ENCODE data around the gene NPPB. TPM values are rescaled to one million over a fixed set of nuclear protein-coding genes. Genes with fewer than 3 reads are reported as not detected.

The NPPB gene
- total RNA-seq, 4 donors from 2014 or later, result not detected

DNA sequence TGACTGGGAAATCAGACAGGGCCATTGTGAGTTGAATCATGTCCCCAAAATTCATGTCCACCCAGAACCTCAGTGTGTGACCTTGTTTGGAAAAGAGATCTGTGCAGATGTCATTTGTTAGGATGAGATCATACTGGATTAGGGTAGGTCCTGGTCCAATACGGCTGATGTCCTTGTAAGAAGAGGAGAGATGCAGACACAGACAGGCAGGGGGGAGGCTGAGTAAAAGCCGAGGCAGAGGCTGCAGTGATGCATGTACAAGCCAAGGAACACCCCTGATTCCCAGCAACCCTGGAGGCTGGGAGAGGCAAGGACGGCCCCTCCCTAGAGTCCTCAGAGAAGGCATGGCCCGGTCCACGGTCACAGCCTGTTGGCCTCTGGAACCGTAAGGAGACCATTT is 15.9 kb upstream of the NPPB start:
- WGBS, 2 donors, result 58 to 64% methylated on average over 6 of the region's 6 CpGs
- H3K4me3 ChIP-seq, result no peak overlapping the region
- H3K27me3 ChIP-seq, result peaks cover 0 to 4% of the 10 kb centered on the region in 2 donors
- no peaks in the 10 kb centered on the region for H3K9me3 ChIP-seq
- H3K27ac ChIP-seq, result peak overlapping the region in 1 of 4 donors; percentile 64
- H3K4me1 ChIP-seq, result peaks cover 0 to 13% (median 2%) of the 10 kb centered on the region in 4 donors
- no peak for TF ChIP-seq POLR2A (IDR thresholded peaks at IDR 0.05)
- TF ChIP-seq, protein P1, sequence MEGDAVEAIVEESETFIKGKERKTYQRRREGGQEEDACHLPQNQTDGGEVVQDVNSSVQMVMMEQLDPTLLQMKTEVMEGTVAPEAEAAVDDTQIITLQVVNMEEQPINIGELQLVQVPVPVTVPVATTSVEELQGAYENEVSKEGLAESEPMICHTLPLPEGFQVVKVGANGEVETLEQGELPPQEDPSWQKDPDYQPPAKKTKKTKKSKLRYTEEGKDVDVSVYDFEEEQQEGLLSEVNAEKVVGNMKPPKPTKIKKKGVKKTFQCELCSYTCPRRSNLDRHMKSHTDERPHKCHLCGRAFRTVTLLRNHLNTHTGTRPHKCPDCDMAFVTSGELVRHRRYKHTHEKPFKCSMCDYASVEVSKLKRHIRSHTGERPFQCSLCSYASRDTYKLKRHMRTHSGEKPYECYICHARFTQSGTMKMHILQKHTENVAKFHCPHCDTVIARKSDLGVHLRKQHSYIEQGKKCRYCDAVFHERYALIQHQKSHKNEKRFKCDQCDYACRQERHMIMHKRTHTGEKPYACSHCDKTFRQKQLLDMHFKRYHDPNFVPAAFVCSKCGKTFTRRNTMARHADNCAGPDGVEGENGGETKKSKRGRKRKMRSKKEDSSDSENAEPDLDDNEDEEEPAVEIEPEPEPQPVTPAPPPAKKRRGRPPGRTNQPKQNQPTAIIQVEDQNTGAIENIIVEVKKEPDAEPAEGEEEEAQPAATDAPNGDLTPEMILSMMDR (IDR thresholded peaks at IDR 0.05), result no peak
- no peak for TF ChIP-seq EP300 (IDR thresholded peaks at IDR 0.05)
- no peak for DNase-seq (ENCODE audit: low spot score in 2 of 2)
- no peaks in the 10 kb centered on the region for H3K36me3 ChIP-seq

DNA sequence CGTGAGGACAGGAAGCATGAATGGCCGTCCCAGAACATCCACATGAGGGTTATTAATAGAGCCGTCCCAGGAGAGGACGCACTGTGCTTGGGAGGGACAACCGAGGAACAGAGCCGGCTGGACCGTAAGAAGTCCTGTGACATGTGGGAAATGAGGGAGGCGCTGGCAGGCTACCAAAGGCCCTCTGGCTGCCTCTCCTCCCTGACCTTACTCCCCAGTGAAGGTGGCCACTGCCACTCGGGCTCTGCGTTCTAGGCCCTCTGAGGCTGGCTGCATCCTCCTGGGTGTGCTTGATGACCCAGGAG is 15.5 kb upstream of the NPPB start:
- 39 to 40% methylated on average over 10 of the region's 10 CpGs for WGBS, 2 donors
- H3K9me3 ChIP-seq, result no peaks in the 10 kb centered on the region
- H3K4me3 ChIP-seq, result no peak overlapping the region
- DNase-seq (ENCODE audit: low spot score in 2 of 2), result no peak
- H3K36me3 ChIP-seq, result no peaks in the 10 kb centered on the region
- H3K27me3 ChIP-seq, result peaks cover 0 to 4% of the 10 kb centered on the region in 2 donors
- H3K27ac ChIP-seq, result no peak overlapping the region
- TF ChIP-seq POLR2A (IDR thresholded peaks at IDR 0.05), result no peak
- peak; percentile 58 to 68 for TF ChIP-seq EP300 (IDR thresholded peaks at IDR 0.05)
- H3K4me1 ChIP-seq, result peaks cover 0 to 9% (median 0%) of the 10 kb centered on the region in 4 donors

- TF ChIP-seq, protein P1 (IDR thresholded peaks at IDR 0.05), result no peak
- TF ChIP-seq EP300 (IDR thresholded peaks at IDR 0.05) (no peak), POLR2A (IDR thresholded peaks at IDR 0.05) (no peak)
- H3K27ac ChIP-seq, result no peak overlapping the region
- H3K27me3 ChIP-seq, result peaks cover 0 to 4% of the 10 kb centered on the region in 2 donors
- DNase-seq (ENCODE audit: low spot score in 2 of 2), result no peak
- H3K36me3 ChIP-seq, result no peaks in the 10 kb centered on the region
- WGBS, 2 donors, result 55 to 71% methylated on average over 13 to 14 of the region's 14 CpGs
- no peak overlapping the region for H3K4me3 ChIP-seq
- H3K9me3 ChIP-seq, result no peaks in the 10 kb centered on the region
- H3K4me1 ChIP-seq, result peaks cover 0 to 3% (median 0%) of the 10 kb centered on the region in 4 donors
Measured at GRCh38 chr1:11873395-11874257, 14.9 kb upstream of the NPPB start.

GRCh38 chr1:11872545-11872944 is 13.8 kb upstream of the NPPB start:
- 54 to 56% methylated on average over 7 of the region's 7 CpGs for WGBS, 2 donors
- DNase-seq (ENCODE audit: low spot score in 2 of 2), result no peak
- no peak for TF ChIP-seq POLR2A (IDR thresholded peaks at IDR 0.05)
- TF ChIP-seq EP300 (IDR thresholded peaks at IDR 0.05), result no peak
- TF ChIP-seq, protein P1 (IDR thresholded peaks at IDR 0.05), result no peak
- Histone ChIP-seq H3K4me3 (no peak overlapping the region), H3K27ac (no peak overlapping the region), H3K9me3 (no peaks in the 10 kb centered on the region), H3K36me3 (no peaks in the 10 kb centered on the region), H3K4me1 (no peaks in the 10 kb centered on the region), H3K27me3 (peaks cover 0 to 4% of the 10 kb centered on the region in 2 donors)

GRCh38 chr1:11869650-11870207 is 11.0 kb upstream of the NPPB start:
- Histone ChIP-seq H3K36me3 (no peaks in the 10 kb centered on the region), H3K9me3 (no peaks in the 10 kb centered on the region), H3K27me3 (peaks cover 0 to 4% of the 10 kb centered on the region in 2 donors), H3K4me3 (no peak overlapping the region), H3K27ac (no peak overlapping the region), H3K4me1 (no peaks in the 10 kb centered on the region)
- WGBS, 2 donors, result 65 to 93% methylated on average over 3 to 5 of the region's 5 CpGs
- TF ChIP-seq POLR2A (IDR thresholded peaks at IDR 0.05), result no peak
- TF ChIP-seq, protein P1 (IDR thresholded peaks at IDR 0.05), result no peak
- no peak for TF ChIP-seq EP300 (IDR thresholded peaks at IDR 0.05)
- no peak for DNase-seq (ENCODE audit: low spot score in 2 of 2)

Measured in tibial nerve (tissue), 4 donors.